Erythroblast (primary cell): Measurements from ENCODE around the gene GLI3.

ENCODE experiments used
- GATA1 ChIP-seq: IDR thresholded peaks from 2 replicates; pipeline ENCODE4 v1.6.1; 2011; ENCODE audit warnings: low read depth, mild to moderate bottlenecking, control low read depth, low read length, moderate library complexity
- POLR2A ChIP-seq: IDR thresholded peaks from 2 replicates; pipeline ENCODE4 v1.6.1; 2011; ENCODE audit warnings: mild to moderate bottlenecking, low read length

DNA sequence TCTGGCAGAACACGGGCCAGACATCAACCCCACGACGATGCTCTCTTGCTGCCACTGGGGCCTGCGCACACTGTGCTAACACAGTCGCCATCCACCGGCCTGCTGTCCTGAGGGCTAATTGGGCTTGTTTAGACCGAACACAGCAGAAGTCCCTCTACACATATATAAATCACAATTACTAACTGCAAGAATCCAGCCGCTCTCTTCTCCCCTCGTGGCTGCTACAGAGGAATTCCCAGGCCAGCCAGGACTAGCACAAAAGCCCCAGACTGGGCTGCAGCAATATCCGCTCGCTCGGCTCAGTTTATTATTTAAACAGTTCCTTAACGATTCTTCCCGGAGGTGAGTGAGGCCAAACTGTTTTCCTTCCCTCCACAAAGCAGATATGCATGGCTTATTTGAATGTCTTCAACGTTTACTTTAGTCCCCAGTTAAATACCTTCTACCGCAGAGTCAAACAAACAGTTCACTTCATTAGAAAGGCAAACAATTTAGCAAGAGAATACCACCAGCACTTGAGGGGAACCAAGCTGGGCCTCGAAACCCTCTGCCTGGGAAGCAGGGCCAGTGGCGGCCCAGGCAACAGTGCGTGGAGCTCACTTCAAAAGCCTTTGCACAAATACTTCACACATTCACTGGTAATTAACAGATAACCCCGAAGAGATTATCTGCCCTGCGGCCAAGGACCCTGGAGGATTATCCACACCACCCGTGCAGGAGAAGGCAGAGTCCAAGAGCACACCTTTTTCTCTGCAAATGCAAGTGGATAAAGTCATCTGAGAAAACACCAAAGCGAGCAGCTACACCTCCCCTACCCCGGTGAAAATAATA lies 145.3 kb downstream of the GLI3 start:
- TF ChIP-seq POLR2A: no peak
- no peak for TF ChIP-seq GATA1
